Loucy (cell line): ENCODE data around the gene POLR3GL.
A peak's percentile ranks its signal among the peaks of the same experiment; 100 is the strongest.

Experiments
- H2AFZ ChIP-seq: fragments of 200-600 bp; sonication (generic); 2 replicates; pipeline ENCODE4 v1.6.0; 2016; ENCODE audit warnings: antibody characterized with exemption, mild to moderate bottlenecking, low read length, moderate library complexity
- H3F3A ChIP-seq: fragments of 200-600 bp; 2 replicates; pipeline ENCODE4 v1.6.0; 2016; ENCODE audit warnings: antibody characterized with exemption, low read depth, mild to moderate bottlenecking
- H3K27me3 ChIP-seq: fragments of 200-600 bp; sonication (generic); 2 replicates; pipeline ENCODE4 v1.6.1; 2014; ENCODE audit warnings: low read length, mild to moderate bottlenecking; ENCODE audit not compliant: insufficient read depth, poor library complexity, severe bottlenecking
- H3K36me3 ChIP-seq: fragments of 200-600 bp; sonication (generic); 2 replicates; pipeline ENCODE4 v1.6.1; 2016; ENCODE audit warnings: low read length; ENCODE audit not compliant: insufficient read depth
- H3K4me1 ChIP-seq: fragments of 200-600 bp; sonication (generic); 2 replicates; pipeline ENCODE4 v1.5.1; 2014; ENCODE audit warnings: low read length, mild to moderate bottlenecking; ENCODE audit not compliant: insufficient read depth, poor library complexity, severe bottlenecking
- H3K4me2 ChIP-seq: fragments of 200-600 bp; sonication (generic); 2 replicates; pipeline ENCODE4 v1.6.0; 2014; ENCODE audit warnings: antibody characterized with exemption, low read length, low read depth, mild to moderate bottlenecking; ENCODE audit not compliant: poor library complexity, severe bottlenecking
- H3K4me3 ChIP-seq: fragments of 200-600 bp; sonication (generic); 2 replicates; pipeline ENCODE4 v1.5.1; 2014; ENCODE audit warnings: low read length, mild to moderate bottlenecking, mixed read lengths; ENCODE audit not compliant: poor library complexity, severe bottlenecking
- H3K79me2 ChIP-seq: fragments of 200-600 bp; sonication (generic); 2 replicates; pipeline ENCODE4 v1.6.1; 2014; ENCODE audit warnings: low read length; ENCODE audit not compliant: insufficient read depth
- H3K9ac ChIP-seq: fragments of 200-600 bp; sonication (generic); 2 replicates; pipeline ENCODE4 v1.6.0; 2014; ENCODE audit warnings: mild to moderate bottlenecking, low read depth, low read length, moderate library complexity; ENCODE audit not compliant: poor library complexity, severe bottlenecking
- H3K9me2 ChIP-seq: fragments of 200-600 bp; sonication (generic); replicated peaks from 2 replicates; pipeline ENCODE4 v1.6.1; 2016; ENCODE audit warnings: low read depth, low read length, mixed read lengths
- H3K9me3 ChIP-seq: fragments of 200-600 bp; sonication (generic); 2 replicates; pipeline ENCODE4 v1.6.1; 2014; ENCODE audit warnings: mild to moderate bottlenecking, antibody characterized with exemption, low read length, low read depth; ENCODE audit not compliant: insufficient read depth
- H4K20me1 ChIP-seq: fragments of 200-600 bp; sonication (generic); 2 replicates; pipeline ENCODE4 v1.6.0; 2014; ENCODE audit warnings: antibody characterized with exemption, low read length, mild to moderate bottlenecking; ENCODE audit not compliant: insufficient read depth, poor library complexity, severe bottlenecking
- EZH2phosphoT487 ChIP-seq: fragments of 200-600 bp; IDR thresholded peaks from 2 replicates; pipeline ENCODE4 v1.6.1; 2018; ENCODE audit warnings: antibody characterized with exemption, mild to moderate bottlenecking, moderate library complexity, borderline replicate concordance
- TF ChIP-seq, protein P1 (sequence below): fragments of 200-600 bp; sonication (generic); conservative IDR thresholded peaks from 2 replicates; pipeline ENCODE4 v1.5.1; 2014; ENCODE audit warnings: mild to moderate bottlenecking, antibody characterized with exemption, low read length

Gene POLR3GL

DNA sequence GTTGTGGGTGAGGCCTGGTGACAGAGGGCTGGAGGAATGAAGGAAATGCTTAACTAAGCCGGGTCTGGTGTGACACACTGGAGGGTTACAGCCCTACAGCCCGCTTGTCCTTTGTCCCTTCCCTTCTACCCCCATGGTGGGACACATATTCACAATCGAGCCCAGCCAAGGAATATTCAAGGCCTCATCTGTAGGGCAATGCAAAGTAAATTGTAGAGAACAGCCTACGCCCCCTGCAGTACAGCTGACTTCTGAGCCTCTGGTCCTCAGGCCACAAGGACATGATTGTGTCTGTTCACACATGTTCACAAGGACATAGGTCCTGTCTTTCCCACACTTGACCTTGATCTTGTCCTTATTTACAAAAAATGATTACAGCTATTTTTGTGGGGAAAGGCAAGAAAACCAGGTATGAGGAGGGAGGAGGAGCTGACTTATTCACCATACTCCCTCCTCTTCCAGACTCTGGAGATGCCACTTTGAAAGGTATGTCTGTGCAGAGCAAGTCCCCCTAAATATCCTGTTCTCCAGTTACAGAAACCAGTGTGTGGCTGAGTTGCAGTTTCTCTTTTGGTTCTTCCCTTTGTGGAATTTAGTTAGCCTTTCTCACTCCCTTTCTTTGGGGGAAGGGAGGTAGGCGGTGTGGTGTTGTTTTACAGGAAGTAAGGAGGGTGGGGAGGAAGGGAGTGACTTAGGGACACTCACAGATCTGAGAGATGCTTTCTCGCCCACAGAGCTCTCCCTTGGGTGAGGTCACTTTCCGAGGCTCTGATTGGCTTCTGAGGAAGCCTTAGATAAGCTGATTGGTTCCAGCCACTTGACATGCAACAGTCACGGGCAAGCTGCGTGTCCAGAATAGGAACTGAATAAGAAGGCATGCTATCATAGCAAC, 14.6 kb downstream of the POLR3GL start:
- Histone ChIP-seq H3K36me3 (no peaks in the 10 kb centered on the region), H3K9ac (peak overlapping the region; percentile 84), H3K27me3 (no peaks in the 10 kb centered on the region), H3K9me3 (no peaks in the 10 kb centered on the region), H3K4me3 (peak overlapping the region; percentile 70), H2AFZ (no peak overlapping the region), H3K79me2 (no peaks in the 10 kb centered on the region), H3K4me1 (peaks cover 64% of the 10 kb centered on the region), H3F3A (peaks cover 9% of the 10 kb centered on the region; the same call in 1 of the 2 replicates), H4K20me1 (no peaks in the 10 kb centered on the region), H3K9me2 (no peaks in the 10 kb centered on the region), H3K4me2 (peak overlapping the region; percentile 87)
- TF ChIP-seq EZH2phosphoT487 = no peak
- TF ChIP-seq, protein P1, sequence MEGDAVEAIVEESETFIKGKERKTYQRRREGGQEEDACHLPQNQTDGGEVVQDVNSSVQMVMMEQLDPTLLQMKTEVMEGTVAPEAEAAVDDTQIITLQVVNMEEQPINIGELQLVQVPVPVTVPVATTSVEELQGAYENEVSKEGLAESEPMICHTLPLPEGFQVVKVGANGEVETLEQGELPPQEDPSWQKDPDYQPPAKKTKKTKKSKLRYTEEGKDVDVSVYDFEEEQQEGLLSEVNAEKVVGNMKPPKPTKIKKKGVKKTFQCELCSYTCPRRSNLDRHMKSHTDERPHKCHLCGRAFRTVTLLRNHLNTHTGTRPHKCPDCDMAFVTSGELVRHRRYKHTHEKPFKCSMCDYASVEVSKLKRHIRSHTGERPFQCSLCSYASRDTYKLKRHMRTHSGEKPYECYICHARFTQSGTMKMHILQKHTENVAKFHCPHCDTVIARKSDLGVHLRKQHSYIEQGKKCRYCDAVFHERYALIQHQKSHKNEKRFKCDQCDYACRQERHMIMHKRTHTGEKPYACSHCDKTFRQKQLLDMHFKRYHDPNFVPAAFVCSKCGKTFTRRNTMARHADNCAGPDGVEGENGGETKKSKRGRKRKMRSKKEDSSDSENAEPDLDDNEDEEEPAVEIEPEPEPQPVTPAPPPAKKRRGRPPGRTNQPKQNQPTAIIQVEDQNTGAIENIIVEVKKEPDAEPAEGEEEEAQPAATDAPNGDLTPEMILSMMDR = peak; percentile 69

DNA sequence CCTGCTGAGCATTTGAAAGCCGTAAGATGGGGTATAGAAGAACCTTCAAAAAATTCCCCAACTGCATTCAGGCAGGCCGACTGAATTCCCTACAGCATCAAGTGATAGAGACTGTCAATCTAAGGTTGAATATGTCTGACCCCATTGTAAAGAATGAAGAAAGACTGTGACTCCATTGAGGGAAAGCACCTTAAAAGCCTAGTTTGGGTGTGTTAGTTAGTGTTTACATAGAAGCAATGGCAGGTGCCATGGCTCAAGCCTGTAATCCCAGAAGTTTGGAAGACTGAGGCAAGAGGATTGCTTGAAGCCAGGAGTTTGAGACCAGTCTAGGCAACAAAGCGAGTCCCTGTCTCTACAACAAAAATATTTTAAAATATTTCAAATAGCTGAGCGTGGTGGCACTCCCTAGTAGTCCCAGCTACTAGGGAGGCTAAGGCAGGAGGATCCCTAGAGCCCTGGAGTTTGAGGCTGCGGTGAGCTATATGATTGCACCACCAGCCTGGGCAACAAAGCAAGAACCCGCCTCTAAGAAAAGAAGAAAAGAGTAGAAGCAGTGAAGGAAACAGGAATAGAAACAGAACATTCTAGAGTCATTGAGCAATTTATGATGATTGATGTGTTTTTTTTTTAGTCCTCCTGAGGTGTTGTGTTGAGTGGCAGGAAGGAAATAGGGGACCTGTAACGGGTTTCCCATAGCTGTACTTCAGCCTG, 15.4 kb downstream of the POLR3GL start:
- Histone ChIP-seq H3K36me3 (no peaks in the 10 kb centered on the region), H3K9me2 (no peaks in the 10 kb centered on the region), H3K79me2 (no peaks in the 10 kb centered on the region), H4K20me1 (no peaks in the 10 kb centered on the region), H3K4me3 (peak overlapping the region; percentile 70), H3F3A (peaks cover 9% of the 10 kb centered on the region; the same call in 1 of the 2 replicates), H3K4me1 (peaks cover 67% of the 10 kb centered on the region), H3K27me3 (no peaks in the 10 kb centered on the region), H2AFZ (no peak overlapping the region), H3K4me2 (peak overlapping the region; percentile 87), H3K9ac (peak overlapping the region; percentile 79), H3K9me3 (no peaks in the 10 kb centered on the region)
- TF ChIP-seq, protein P1 = no peak
- no peak for TF ChIP-seq EZH2phosphoT487

DNA sequence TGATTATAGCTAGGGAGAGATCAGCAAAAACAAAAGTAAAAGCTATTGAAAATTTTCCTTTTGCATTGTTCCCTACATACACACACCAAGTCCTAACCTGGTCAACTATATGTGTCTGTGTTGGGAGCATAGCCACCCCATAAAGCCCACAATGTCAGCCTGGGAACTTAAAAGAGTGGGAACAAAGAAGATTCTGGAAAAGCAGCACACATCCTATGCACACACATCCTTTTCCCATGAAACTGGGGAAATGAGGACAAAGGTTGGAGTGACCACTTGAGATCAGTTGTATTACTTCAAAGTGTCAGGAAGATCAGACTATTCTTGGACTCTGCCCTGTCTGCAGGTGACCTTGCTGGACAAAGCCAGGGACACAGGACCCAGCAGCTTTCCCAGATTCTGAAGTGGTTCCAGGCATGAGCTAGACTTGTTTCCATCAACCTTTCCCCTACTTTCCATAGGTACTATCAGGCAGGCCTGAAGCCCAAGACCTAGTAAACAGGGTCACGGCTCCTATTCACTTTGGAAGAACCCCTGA, 16.0 kb downstream of the POLR3GL start:
- Histone ChIP-seq H4K20me1 (no peaks in the 10 kb centered on the region), H3K9me2 (no peaks in the 10 kb centered on the region), H3K27me3 (no peaks in the 10 kb centered on the region), H3K4me1 (peaks cover 73% of the 10 kb centered on the region), H3K9ac (peak overlapping the region; percentile 79), H3K9me3 (no peaks in the 10 kb centered on the region), H3F3A (peaks cover 9% of the 10 kb centered on the region; the same call in 1 of the 2 replicates), H2AFZ (no peak overlapping the region), H3K4me3 (peak overlapping the region; percentile 70), H3K36me3 (no peaks in the 10 kb centered on the region), H3K4me2 (peak overlapping the region; percentile 87), H3K79me2 (no peaks in the 10 kb centered on the region)
- no peak for TF ChIP-seq EZH2phosphoT487
- TF ChIP-seq, protein P1 = no peak
